Endothelial cell (in vitro differentiated cells): Measurements from ENCODE around the gene ADAMTSL1. TPM values are rescaled to one million over a fixed set of nuclear protein-coding genes. Genes with fewer than 3 reads are reported as not detected.

Experiments used
- DNase-seq: peaks from one replicate; pipeline ENCODE4 v3.0.0; 2021; ENCODE audit warnings: low spot score
- H3K27ac Mint-ChIP-seq: one replicate; pipeline ENCODE4 v1.8.0; 2021; ENCODE audit warnings: mixed read lengths, inconsistent platforms; ENCODE audit not compliant: unreplicated experiment
- H3K27me3 Mint-ChIP-seq: one replicate; pipeline ENCODE4 v1.8.0; 2021; ENCODE audit warnings: mild to moderate bottlenecking, moderate library complexity, mixed read lengths, inconsistent platforms; ENCODE audit not compliant: unreplicated experiment
- H3K36me3 Mint-ChIP-seq: one replicate; pipeline ENCODE4 v1.8.0; 2021; ENCODE audit warnings: mild to moderate bottlenecking, low read depth, mixed read lengths, inconsistent platforms; ENCODE audit not compliant: unreplicated experiment
- H3K4me1 Mint-ChIP-seq: one replicate; pipeline ENCODE4 v1.8.0; 2021; ENCODE audit warnings: mild to moderate bottlenecking, mixed read lengths, inconsistent platforms; ENCODE audit not compliant: unreplicated experiment
- H3K4me3 Mint-ChIP-seq: one replicate; pipeline ENCODE4 v1.8.0; 2021; ENCODE audit warnings: mild to moderate bottlenecking, mixed read lengths, inconsistent platforms; ENCODE audit not compliant: unreplicated experiment
- H3K9me3 Mint-ChIP-seq: one replicate; pipeline ENCODE4 v1.8.0; 2021; ENCODE audit warnings: mixed read lengths, inconsistent platforms; ENCODE audit not compliant: unreplicated experiment
- total RNA-seq: library from RNA; stranded (reverse); fragmentation: NEBNext Ultra II Directional; extraction: Animal tissue kit (Norgen Biotek cat#: 25700); gene quantifications from one replicate; pipeline ENCODE4 v1.2.1, GENCODE V29; 2021; ENCODE audit not compliant: unreplicated experiment
- TF ChIP-seq, protein P1 (sequence below): fragments of 200-600 bp; sonication (generic); IDR thresholded peaks from one replicate; pipeline ENCODE4 v1.5.0; 2021; ENCODE audit warnings: antibody characterized with exemption; ENCODE audit not compliant: unreplicated experiment

ADAMTSL1 gene
- total RNA-seq, 1 donor from 2014 or later: 18.2 TPM

GRCh38 chr9:18502546-18502945 lies 28.6 kb downstream of the ADAMTSL1 start:
- DNase-seq: no peak
- Mint-ChIP-seq H3K36me3 (no peaks in the 10 kb centered on the region), H3K27ac (no peak overlapping the region), H3K27me3 (no peaks in the 10 kb centered on the region), H3K4me1 (no peaks in the 10 kb centered on the region), H3K9me3 (no peaks in the 10 kb centered on the region), H3K4me3 (no peak overlapping the region)
- TF ChIP-seq, protein P1, sequence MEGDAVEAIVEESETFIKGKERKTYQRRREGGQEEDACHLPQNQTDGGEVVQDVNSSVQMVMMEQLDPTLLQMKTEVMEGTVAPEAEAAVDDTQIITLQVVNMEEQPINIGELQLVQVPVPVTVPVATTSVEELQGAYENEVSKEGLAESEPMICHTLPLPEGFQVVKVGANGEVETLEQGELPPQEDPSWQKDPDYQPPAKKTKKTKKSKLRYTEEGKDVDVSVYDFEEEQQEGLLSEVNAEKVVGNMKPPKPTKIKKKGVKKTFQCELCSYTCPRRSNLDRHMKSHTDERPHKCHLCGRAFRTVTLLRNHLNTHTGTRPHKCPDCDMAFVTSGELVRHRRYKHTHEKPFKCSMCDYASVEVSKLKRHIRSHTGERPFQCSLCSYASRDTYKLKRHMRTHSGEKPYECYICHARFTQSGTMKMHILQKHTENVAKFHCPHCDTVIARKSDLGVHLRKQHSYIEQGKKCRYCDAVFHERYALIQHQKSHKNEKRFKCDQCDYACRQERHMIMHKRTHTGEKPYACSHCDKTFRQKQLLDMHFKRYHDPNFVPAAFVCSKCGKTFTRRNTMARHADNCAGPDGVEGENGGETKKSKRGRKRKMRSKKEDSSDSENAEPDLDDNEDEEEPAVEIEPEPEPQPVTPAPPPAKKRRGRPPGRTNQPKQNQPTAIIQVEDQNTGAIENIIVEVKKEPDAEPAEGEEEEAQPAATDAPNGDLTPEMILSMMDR: no peak

DNA sequence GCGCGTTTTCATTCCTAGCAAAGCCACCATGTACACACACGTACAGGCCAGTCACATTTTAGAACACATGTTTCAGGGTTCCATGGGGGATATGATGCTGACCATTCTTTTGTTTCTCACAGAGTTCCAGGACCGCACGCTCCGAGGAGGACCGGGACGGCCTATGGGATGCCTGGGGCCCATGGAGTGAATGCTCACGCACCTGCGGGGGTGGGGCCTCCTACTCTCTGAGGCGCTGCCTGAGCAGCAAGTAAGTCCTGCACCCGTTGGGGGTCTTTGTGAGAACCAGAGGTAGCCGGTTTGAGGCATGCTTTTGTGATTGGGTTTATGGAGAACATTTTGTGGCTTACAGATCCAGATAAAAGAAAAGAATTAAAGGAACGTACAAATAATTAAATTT lies 30.8 kb downstream of the ADAMTSL1 start:
- H3K4me3 Mint-ChIP-seq: no peak overlapping the region
- H3K36me3 Mint-ChIP-seq: no peaks in the 10 kb centered on the region
- H3K9me3 Mint-ChIP-seq: no peaks in the 10 kb centered on the region
- TF ChIP-seq, protein P1: no peak
- no peaks in the 10 kb centered on the region for H3K4me1 Mint-ChIP-seq
- H3K27ac Mint-ChIP-seq: no peak overlapping the region
- no peaks in the 10 kb centered on the region for H3K27me3 Mint-ChIP-seq
- DNase-seq: no peak

- H3K27me3 Mint-ChIP-seq: no peaks in the 10 kb centered on the region
- no peak for DNase-seq
- TF ChIP-seq, protein P1: no peak
- no peaks in the 10 kb centered on the region for H3K9me3 Mint-ChIP-seq
- no peak overlapping the region for H3K27ac Mint-ChIP-seq
- H3K36me3 Mint-ChIP-seq: no peaks in the 10 kb centered on the region
- H3K4me3 Mint-ChIP-seq: no peak overlapping the region
- H3K4me1 Mint-ChIP-seq: no peaks in the 10 kb centered on the region
Measured at GRCh38 chr9:18507151-18507550, 33.2 kb downstream of the ADAMTSL1 start.

DNA sequence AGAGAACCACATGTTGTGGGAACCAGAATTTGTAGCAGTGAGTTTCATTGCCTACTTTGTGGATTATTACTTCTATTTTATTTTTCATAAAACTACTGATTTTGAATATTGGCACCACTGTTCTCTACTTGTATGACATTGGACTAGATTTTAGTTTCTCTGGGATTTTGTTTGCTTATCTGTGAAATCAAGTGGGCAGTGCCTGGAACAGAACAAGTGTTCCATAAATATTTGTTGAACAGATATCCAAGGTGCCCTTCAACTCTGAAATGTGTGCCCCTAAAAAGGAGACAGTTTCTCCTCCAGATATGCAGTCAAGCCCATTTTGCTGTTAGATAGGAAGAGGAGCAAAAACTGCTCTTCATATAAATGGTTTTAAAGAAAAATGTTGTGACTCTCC lies 42.6 kb downstream of the ADAMTSL1 start:
- no peaks in the 10 kb centered on the region for H3K4me1 Mint-ChIP-seq
- H3K9me3 Mint-ChIP-seq: no peaks in the 10 kb centered on the region
- H3K27me3 Mint-ChIP-seq: no peaks in the 10 kb centered on the region
- no peak overlapping the region for H3K4me3 Mint-ChIP-seq
- H3K36me3 Mint-ChIP-seq: no peaks in the 10 kb centered on the region
- no peak for DNase-seq
- no peak overlapping the region for H3K27ac Mint-ChIP-seq
- TF ChIP-seq, protein P1: no peak

- H3K4me1 Mint-ChIP-seq: no peaks in the 10 kb centered on the region
- no peaks in the 10 kb centered on the region for H3K9me3 Mint-ChIP-seq
- no peak for DNase-seq
Measured at GRCh38 chr9:18516965-18517364, 43.0 kb downstream of the ADAMTSL1 start.

More at GRCh38 chr9:18516965-18517364, 43.0 kb downstream of the ADAMTSL1 start:
- Mint-ChIP-seq H3K36me3 (no peaks in the 10 kb centered on the region), H3K27ac (no peak overlapping the region), H3K4me3 (no peak overlapping the region), H3K27me3 (no peaks in the 10 kb centered on the region)
- TF ChIP-seq, protein P1: no peak
